Measurements from ENCODE around the gene CHST2. TPM values are rescaled to one million over a fixed set of nuclear protein-coding genes. Genes with fewer than 3 reads are reported as not detected.

Gene CHST2
- total RNA-seq, 1 experiment from 2014 or later = 1.7 TPM

- ChIA-PET POLR2A (no interaction called here), CTCF (no interaction called here), RAD21 (ENCODE audit: low non-redundant PET in 1 of 2, low total read pairs in 2 of 2, uncharacterized antibody in 2 of 2, unreplicated experiment in 2 of 2) (no interaction called here)
- Histone ChIP-seq H3K4me3 (replicated peaks in 1 of 2; ENCODE audit: low read depth in 1 of 2, low read length in 2 of 2) (no peak overlapping the region), H2AFZ (ENCODE audit: low read depth, low read length, poor library complexity, severe bottlenecking) (no peak overlapping the region), H3K4me1 (ENCODE audit: control insufficient read depth in 1 of 2, insufficient read depth in 2 of 2, low read length in 2 of 2) (no peaks in the 10 kb centered on the region), H3K27me3 (ENCODE audit: insufficient read depth, low read length) (peaks cover 3% of the 10 kb centered on the region), H4K20me1 (ENCODE audit: insufficient read depth) (no peaks in the 10 kb centered on the region), H3K79me2 (ENCODE audit: insufficient read depth, low read length) (no peaks in the 10 kb centered on the region), H3K9me3 (ENCODE audit: control insufficient read depth in 1 of 2, insufficient read depth in 1 of 2, low read depth in 1 of 2, low read length in 2 of 2) (no peaks in the 10 kb centered on the region), H3K4me2 (ENCODE audit: low read length) (no peak overlapping the region), H3K36me3 (ENCODE audit: control insufficient read depth in 1 of 2, insufficient read depth in 2 of 2, low read length in 2 of 2) (no peaks in the 10 kb centered on the region), H3K9me2 (ENCODE audit: insufficient read depth) (no peaks in the 10 kb centered on the region), H3K9ac (ENCODE audit: low read length) (no peak overlapping the region), H3K27ac (ENCODE audit: low read depth, low read length) (no peak overlapping the region)
- TF ChIP-seq, protein P1, sequence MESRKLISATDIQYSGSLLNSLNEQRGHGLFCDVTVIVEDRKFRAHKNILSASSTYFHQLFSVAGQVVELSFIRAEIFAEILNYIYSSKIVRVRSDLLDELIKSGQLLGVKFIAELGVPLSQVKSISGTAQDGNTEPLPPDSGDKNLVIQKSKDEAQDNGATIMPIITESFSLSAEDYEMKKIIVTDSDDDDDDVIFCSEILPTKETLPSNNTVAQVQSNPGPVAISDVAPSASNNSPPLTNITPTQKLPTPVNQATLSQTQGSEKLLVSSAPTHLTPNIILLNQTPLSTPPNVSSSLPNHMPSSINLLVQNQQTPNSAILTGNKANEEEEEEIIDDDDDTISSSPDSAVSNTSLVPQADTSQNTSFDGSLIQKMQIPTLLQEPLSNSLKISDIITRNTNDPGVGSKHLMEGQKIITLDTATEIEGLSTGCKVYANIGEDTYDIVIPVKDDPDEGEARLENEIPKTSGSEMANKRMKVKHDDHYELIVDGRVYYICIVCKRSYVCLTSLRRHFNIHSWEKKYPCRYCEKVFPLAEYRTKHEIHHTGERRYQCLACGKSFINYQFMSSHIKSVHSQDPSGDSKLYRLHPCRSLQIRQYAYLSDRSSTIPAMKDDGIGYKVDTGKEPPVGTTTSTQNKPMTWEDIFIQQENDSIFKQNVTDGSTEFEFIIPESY (IDR thresholded peaks at IDR 0.05; ENCODE audit: extremely low read depth, insufficient replicate concordance, low read length) = no peak
- TF ChIP-seq, protein P2, sequence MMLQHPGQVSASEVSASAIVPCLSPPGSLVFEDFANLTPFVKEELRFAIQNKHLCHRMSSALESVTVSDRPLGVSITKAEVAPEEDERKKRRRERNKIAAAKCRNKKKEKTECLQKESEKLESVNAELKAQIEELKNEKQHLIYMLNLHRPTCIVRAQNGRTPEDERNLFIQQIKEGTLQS (IDR thresholded peaks at IDR 0.05) = no peak
- no peak for TF ChIP-seq YY1 (IDR thresholded peaks at IDR 0.05; ENCODE audit: extremely low read depth, insufficient replicate concordance, low read depth, low read length)
- no peak for TF ChIP-seq ZFX (IDR thresholded peaks at IDR 0.05)
- ATAC-seq = no peak
- DNase-seq (ENCODE audit: low read depth, low spot score) = no peak
- BruUV-seq (replicated peaks) = no TSS peak
- intact Hi-C loops (cut with micrococcal nuclease) = no loop called here
Measured at GRCh38 chr3:143128227-143128955, 8.8 kb downstream of the CHST2 start.
